OCI-LY1 (cell line): Measurements from ENCODE around the gene ZC3H13.

Experiments
- H2AFZ ChIP-seq: fragments of 200-600 bp; sonication (generic), shearing (Covaris generic); 2 replicates; pipeline ENCODE4 v1.6.0; 2014; ENCODE audit warnings: antibody characterized with exemption, mild to moderate bottlenecking, low read length
- H3F3A ChIP-seq: fragments of 200-600 bp; sonication (generic), shearing (Covaris generic); 2 replicates; pipeline ENCODE4 v1.6.0; 2014; ENCODE audit warnings: mild to moderate bottlenecking, antibody characterized with exemption, low read length, moderate library complexity; ENCODE audit not compliant: insufficient read depth
- H3K27ac ChIP-seq: fragments of 200-600 bp; sonication (generic); 2 replicates; pipeline ENCODE4 v1.5.1; 2014; ENCODE audit warnings: low read length, mixed run types, mild to moderate bottlenecking, low read depth; ENCODE audit not compliant: poor library complexity, severe bottlenecking
- H3K27me3 ChIP-seq: fragments of 200-600 bp; sonication (generic); 2 replicates; pipeline ENCODE4 v1.6.0; 2014; ENCODE audit warnings: antibody characterized with exemption, mild to moderate bottlenecking, low read length, moderate library complexity; ENCODE audit not compliant: insufficient read depth
- H3K36me3 ChIP-seq: fragments of 200-600 bp; sonication (generic); 2 replicates; pipeline ENCODE4 v1.6.1; 2014; ENCODE audit warnings: mild to moderate bottlenecking, antibody characterized with exemption, low read length, moderate library complexity, mixed read lengths; ENCODE audit not compliant: insufficient read depth
- H3K4me1 ChIP-seq: fragments of 200-600 bp; sonication (generic); 2 replicates; pipeline ENCODE4 v1.5.1; 2014; ENCODE audit warnings: mild to moderate bottlenecking, low read length, moderate library complexity; ENCODE audit not compliant: insufficient read depth, severe bottlenecking
- H3K4me2 ChIP-seq: fragments of 200-600 bp; sonication (generic), shearing (Covaris generic); 2 replicates; pipeline ENCODE4 v1.6.1; 2014; ENCODE audit warnings: low read length
- H3K4me3 ChIP-seq: fragments of 200-600 bp; sonication (generic); 2 replicates; pipeline ENCODE4 v1.5.1; 2014; ENCODE audit warnings: low read length, low read depth, mild to moderate bottlenecking, mixed read lengths; ENCODE audit not compliant: poor library complexity, severe bottlenecking
- H3K79me2 ChIP-seq: fragments of 200-600 bp; shearing (Covaris generic); 2 replicates; pipeline ENCODE4 v1.6.1; 2016; ENCODE audit warnings: mixed run types, low read length, mixed read lengths; ENCODE audit not compliant: insufficient read depth
- H3K9ac ChIP-seq: fragments of 200-600 bp; sonication (generic), shearing (Covaris generic); 2 replicates; pipeline ENCODE4 v1.6.1; 2014; ENCODE audit warnings: mild to moderate bottlenecking, low read length, mixed read lengths
- H3K9me2 ChIP-seq: fragments of 200-600 bp; sonication (generic), shearing (Covaris generic); 2 replicates; pipeline ENCODE4 v1.6.1; 2014; ENCODE audit warnings: low read depth, mild to moderate bottlenecking, low read length, mixed read lengths
- H3K9me3 ChIP-seq: fragments of 200-600 bp; shearing (Covaris generic); 2 replicates; pipeline ENCODE4 v1.6.1; 2014; ENCODE audit warnings: low read length, mixed read lengths
- H4K20me1 ChIP-seq: fragments of 200-600 bp; sonication (generic), shearing (Covaris generic); 2 replicates; pipeline ENCODE4 v1.6.0; 2016; ENCODE audit warnings: mild to moderate bottlenecking, low read length; ENCODE audit not compliant: insufficient read depth
- EZH2 ChIP-seq: fragments of 200-600 bp; sonication (generic), shearing (Covaris generic); IDR thresholded peaks from 2 replicates; pipeline ENCODE4 v1.8.0; 2017; ENCODE audit warnings: borderline replicate concordance, mixed run types, mild to moderate bottlenecking, antibody characterized with exemption, low read length, moderate library complexity, mixed read lengths
- TF ChIP-seq, protein P1 (sequence below): fragments of 200-600 bp; sonication (generic), shearing (Covaris generic); IDR thresholded peaks from 2 replicates; pipeline ENCODE4 v1.5.1; 2017; ENCODE audit warnings: mild to moderate bottlenecking, antibody characterized with exemption, low read length, moderate library complexity, mixed read lengths

The ZC3H13 gene

DNA sequence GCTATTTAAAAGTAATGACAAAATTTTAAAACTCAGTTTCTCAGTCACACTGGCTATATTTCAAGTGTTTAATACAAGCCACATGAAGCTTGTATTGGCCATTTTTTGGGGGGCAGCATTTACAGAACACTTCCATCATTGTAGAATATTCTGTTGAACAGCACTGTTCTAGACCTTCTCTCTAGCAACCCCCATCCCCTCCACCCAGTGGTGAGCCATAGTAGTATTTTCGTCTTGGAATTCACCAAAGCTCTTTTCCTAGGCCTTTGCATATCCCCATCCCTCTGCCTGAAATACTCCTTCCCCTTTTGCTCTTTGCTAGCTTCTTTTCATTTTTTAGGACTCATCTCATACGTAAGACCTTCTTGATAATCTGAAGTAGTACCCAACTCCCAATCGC lies 99.5 kb downstream of the ZC3H13 start:
- Histone ChIP-seq H3K9ac (no peak overlapping the region), H3K4me1 (no peaks in the 10 kb centered on the region), H2AFZ (no peak overlapping the region), H3K9me2 (no peaks in the 10 kb centered on the region), H4K20me1 (no peaks in the 10 kb centered on the region), H3K4me3 (no peak overlapping the region), H3K36me3 (peaks cover 29% of the 10 kb centered on the region), H3K9me3 (no peaks in the 10 kb centered on the region), H3K27ac (no peak overlapping the region), H3K27me3 (no peaks in the 10 kb centered on the region), H3F3A (no peaks in the 10 kb centered on the region), H3K79me2 (no peaks in the 10 kb centered on the region), H3K4me2 (no peak overlapping the region)
- TF ChIP-seq, protein P1, sequence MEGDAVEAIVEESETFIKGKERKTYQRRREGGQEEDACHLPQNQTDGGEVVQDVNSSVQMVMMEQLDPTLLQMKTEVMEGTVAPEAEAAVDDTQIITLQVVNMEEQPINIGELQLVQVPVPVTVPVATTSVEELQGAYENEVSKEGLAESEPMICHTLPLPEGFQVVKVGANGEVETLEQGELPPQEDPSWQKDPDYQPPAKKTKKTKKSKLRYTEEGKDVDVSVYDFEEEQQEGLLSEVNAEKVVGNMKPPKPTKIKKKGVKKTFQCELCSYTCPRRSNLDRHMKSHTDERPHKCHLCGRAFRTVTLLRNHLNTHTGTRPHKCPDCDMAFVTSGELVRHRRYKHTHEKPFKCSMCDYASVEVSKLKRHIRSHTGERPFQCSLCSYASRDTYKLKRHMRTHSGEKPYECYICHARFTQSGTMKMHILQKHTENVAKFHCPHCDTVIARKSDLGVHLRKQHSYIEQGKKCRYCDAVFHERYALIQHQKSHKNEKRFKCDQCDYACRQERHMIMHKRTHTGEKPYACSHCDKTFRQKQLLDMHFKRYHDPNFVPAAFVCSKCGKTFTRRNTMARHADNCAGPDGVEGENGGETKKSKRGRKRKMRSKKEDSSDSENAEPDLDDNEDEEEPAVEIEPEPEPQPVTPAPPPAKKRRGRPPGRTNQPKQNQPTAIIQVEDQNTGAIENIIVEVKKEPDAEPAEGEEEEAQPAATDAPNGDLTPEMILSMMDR, result no peak
- TF ChIP-seq EZH2, result no peak

DNA sequence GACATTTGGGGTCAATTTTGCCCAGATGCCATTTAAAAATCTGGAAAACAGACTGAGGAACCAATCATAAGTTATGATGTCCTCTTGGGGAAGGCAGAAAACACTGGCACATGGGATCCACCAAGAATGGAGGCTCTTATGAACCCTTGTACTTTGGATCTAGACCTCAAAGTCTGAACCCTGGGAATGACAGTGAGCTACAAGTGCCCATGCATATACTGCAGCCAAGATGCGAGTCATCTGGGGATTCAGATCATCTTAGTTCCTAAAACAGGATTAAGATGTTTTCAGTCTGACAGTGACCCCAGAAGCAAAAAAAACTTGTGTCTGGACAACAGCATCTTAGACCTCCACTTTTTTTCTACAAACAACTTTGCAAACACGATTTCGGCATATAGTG lies 100.8 kb downstream of the ZC3H13 start:
- Histone ChIP-seq H3K27me3 (no peaks in the 10 kb centered on the region), H3K4me1 (no peaks in the 10 kb centered on the region), H3K9me2 (no peaks in the 10 kb centered on the region), H3K9ac (no peak overlapping the region), H4K20me1 (no peaks in the 10 kb centered on the region), H3K79me2 (no peaks in the 10 kb centered on the region), H3K4me3 (no peak overlapping the region), H3K27ac (no peak overlapping the region), H3K4me2 (no peak overlapping the region), H3F3A (no peaks in the 10 kb centered on the region), H3K9me3 (no peaks in the 10 kb centered on the region), H3K36me3 (peaks cover 16% of the 10 kb centered on the region), H2AFZ (no peak overlapping the region)
- TF ChIP-seq EZH2, result no peak
- TF ChIP-seq, protein P1, result no peak

DNA sequence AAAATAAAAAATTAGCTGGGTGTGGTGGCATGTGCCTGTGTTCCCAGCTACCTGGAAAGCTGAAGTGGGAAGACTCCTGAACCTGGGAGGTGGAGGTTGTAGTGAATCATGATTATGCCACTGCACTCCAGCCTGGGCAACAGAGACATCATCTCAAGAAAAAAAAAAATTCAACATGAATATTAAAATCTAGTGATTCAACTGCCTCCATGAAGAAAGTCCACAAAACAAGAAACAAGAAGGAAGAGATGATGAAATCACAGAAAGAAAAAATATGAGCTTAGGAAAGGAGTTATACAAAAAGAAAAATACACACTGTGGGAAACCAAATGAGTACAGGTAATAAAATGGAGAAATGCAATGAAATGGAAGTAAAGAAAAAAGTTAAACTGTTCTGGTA lies 101.4 kb downstream of the ZC3H13 start:
- Histone ChIP-seq H3K27ac (no peak overlapping the region), H3K4me1 (no peaks in the 10 kb centered on the region), H3K79me2 (no peaks in the 10 kb centered on the region), H2AFZ (no peak overlapping the region), H3K4me2 (no peak overlapping the region), H3K9me2 (no peaks in the 10 kb centered on the region), H3F3A (no peaks in the 10 kb centered on the region), H3K36me3 (peaks cover 11% of the 10 kb centered on the region; the same call in 1 of the 2 replicates), H3K9me3 (no peaks in the 10 kb centered on the region), H3K4me3 (no peak overlapping the region), H3K9ac (no peak overlapping the region), H4K20me1 (no peaks in the 10 kb centered on the region), H3K27me3 (no peaks in the 10 kb centered on the region)
- TF ChIP-seq EZH2, result no peak
- TF ChIP-seq, protein P1, result no peak
